GM21737 (cell line): ENCODE data around the gene ZNF236.
"Not testable (repeated sequence)": the region's sequence is repeated elsewhere in the genome, so short reads cannot be mapped to it uniquely, and the experiment has no call there.

Experiments used
- ATAC-seq: cut with Tn5 transposase; IDR thresholded peaks from one replicate; pipeline ENCODE4 v1.9.1; 2021; ENCODE audit warnings: mild to moderate bottlenecking, moderate library complexity; ENCODE audit not compliant: unreplicated experiment

The ZNF236 gene

DNA sequence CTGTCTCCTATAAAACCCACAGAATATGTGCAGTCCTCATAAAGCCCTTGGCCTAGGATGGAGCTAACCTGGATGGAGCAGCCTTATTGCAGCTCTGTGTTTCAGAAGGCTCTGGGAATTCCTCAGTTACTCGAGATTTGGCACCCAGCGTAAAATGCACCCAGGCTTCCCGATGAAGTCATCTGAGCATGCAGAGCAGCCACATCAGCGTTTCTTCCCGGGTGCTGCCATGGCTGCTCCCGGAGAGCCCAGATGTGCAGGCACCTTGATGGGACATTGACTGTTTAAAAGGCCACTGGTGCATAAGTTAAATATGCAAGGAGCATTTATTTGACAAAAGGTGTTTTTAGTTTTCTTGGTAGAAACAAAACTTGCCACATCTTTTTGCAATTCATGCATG lies 195.0 kb downstream of the ZNF236 start:
- ATAC-seq: no peak

DNA sequence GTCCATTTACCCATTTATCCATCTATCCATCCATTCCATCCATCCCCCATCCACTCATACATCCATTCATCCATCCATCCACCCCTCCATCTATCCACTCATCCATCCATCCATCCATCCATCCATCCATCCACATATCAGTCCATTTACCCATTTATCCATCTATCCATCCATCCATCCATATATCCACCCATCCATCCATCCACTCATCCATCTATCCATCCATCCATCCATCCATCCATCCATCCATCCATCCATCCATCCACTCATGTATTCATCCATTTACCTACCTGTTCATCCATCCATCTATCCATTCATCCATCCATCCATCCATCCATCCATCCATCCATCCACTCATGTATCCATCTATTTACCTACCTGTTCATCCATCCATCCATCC lies 196.3 kb downstream of the ZNF236 start:
- not testable (repeated sequence) for ATAC-seq

DNA sequence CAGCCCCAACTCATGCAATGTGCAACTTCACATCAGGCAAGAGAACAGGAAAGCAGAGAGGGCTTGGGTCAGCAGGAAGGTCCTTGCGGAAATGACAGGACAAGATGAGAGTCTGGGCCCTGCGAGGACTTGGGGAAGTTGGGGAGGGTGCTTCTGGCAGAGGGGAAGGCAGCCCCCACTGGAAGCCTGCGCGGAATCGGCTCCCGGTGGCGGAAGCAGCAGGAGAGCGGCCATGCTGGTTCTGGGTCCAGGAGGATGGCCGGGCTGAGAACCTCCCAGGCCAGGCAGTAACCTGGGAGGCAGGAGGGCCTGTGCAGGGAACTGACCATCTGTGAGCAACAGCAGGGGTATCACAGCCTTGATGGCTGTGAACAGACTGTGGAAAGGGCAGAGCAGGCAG lies 197.3 kb downstream of the ZNF236 start:
- ATAC-seq: no peak
